Activated naive CD8-positive, alpha-beta T cell treated with anti-CD3 and anti-CD28 coated beads, Interleukin-2, amount 10 ng/mL, durations not matched to agents 7 days and 5 days (primary cell): ENCODE measurements around the gene GPER1. TPM values are rescaled to one million over a fixed set of nuclear protein-coding genes. Genes with fewer than 3 reads are reported as not detected.
A peak's percentile ranks its signal among the peaks of the same experiment; 100 is the strongest.
"Not testable (repeated sequence)": the region's sequence is repeated elsewhere in the genome, so short reads cannot be mapped to it uniquely, and the experiment has no call there.

Source experiments
- ATAC-seq: fragments of 150-1000 bp; cut with Tn5 transposase; one replicate; pipeline ENCODE4 v1.10.0; 2021; ENCODE audit warnings: low read depth, moderate library complexity
- POLR2A ChIA-PET: fragments of 350-600 bp; sonication (Branson Sonifier 250); formaldehyde crosslinking; loops from one replicate; lab custom pipeline; 2021; ENCODE audit warnings: antibody characterized with exemption; lab: Charles Lee
- DNase-seq: peaks from one replicate; pipeline ENCODE4 v3.0.0; 2021
- H3K27ac Mint-ChIP-seq: one replicate; pipeline ENCODE4 v1.8.0; 2022; ENCODE audit warnings: mild to moderate bottlenecking, mixed read lengths
- H3K27me3 Mint-ChIP-seq: one replicate; pipeline ENCODE4 v1.8.0; 2022; ENCODE audit warnings: mild to moderate bottlenecking, moderate library complexity, mixed read lengths
- H3K36me3 Mint-ChIP-seq: one replicate; pipeline ENCODE4 v1.8.0; 2021; ENCODE audit warnings: mild to moderate bottlenecking, mixed read lengths
- H3K4me1 Mint-ChIP-seq: one replicate; pipeline ENCODE4 v1.8.0; 2021; ENCODE audit warnings: mixed read lengths
- H3K4me3 Mint-ChIP-seq: one replicate; pipeline ENCODE4 v1.8.0; 2022; ENCODE audit warnings: mild to moderate bottlenecking, moderate library complexity, mixed read lengths
- H3K9me3 Mint-ChIP-seq: one replicate; pipeline ENCODE4 v1.8.0; 2021; ENCODE audit warnings: mixed read lengths
- total RNA-seq, 2 experiments: library from RNA; stranded (reverse); gene quantifications; one replicate each; pipeline ENCODE4 v1.2.3, GENCODE V29; 2021

The GPER1 gene
- total RNA-seq, 2 experiments from 2014 or later = 0.19 to 0.26 TPM

DNA sequence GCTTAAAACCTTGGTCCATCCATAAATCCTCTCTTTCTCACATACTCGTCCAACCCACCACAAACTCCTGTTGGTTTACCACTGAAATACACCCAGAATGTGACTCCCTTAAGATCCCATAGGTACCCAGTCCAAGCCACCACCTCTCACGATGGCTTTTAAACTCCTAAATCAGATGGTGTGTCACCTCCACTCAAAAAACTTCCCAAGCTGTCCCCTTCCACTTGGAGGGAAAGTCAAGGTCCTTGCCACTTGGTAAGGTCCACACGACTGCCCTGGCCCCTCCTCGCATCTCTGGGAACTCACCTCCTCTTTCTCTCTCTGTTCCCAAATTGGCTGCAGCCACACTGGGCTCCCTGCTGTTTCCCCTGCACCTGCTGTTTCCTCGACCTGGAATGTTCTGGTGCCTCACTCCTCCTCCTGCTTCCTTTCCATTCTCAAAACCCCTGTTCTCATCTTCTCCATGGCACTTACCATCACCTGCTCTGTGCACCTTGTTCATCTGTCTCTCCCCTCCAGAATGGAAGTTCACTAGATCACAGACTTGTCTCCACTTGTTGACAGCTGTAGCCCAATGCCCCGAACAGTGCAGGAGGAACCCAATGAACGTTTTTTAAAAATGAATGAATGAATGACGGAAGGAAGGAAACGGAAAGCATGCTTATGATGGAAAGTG, 49.1 kb downstream of the GPER1 start:
- H3K27me3 Mint-ChIP-seq = no peaks in the 10 kb centered on the region
- no peak for ATAC-seq
- peaks cover 5% of the 10 kb centered on the region for H3K36me3 Mint-ChIP-seq
- H3K27ac Mint-ChIP-seq = peak overlapping the region; percentile 73
- no peaks in the 10 kb centered on the region for H3K9me3 Mint-ChIP-seq
- POLR2A ChIA-PET = interaction anchor here (1.7 to 2.5 kb wide), 3 partner anchors 15 to 33 kb away, joined by 6 to 21 read pairs (median 7); partner anchors contain the start of gene ZFAND2A
- H3K4me3 Mint-ChIP-seq = peak overlapping the region; percentile 79
- no peak for DNase-seq
- peaks cover 12% of the 10 kb centered on the region for H3K4me1 Mint-ChIP-seq

DNA sequence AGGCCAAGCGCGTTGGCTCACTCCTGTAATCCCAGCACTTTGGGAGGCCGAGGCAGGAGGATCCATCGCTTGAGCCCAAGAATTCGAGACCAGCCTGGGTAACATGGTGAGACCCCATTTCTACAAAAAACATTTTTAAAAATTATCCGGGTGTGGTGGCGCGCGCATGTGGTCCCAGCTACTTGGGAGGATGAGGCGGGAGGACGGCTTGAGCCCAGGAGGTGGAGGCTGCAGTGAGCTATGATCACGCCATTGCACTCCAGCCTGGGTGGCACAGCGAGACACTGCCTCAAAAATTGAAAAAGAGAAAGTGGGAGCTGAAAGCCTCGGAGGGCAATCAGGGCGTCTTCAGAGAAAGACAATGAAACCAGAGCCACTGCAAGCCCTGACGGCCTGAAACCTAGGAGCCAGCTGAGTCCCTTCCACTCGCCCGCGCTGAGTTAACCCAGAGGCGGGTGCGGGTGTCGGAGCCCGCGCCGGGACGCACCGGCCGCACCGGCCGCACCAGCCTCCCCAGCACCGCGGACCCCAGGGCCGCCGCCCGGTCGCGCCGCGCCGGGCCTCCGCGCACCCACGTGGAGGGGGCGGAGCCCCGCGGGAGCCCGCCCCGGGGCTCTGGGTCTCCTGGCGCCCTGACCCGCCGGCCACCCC, 49.7 kb downstream of the GPER1 start:
- Mint-ChIP-seq H3K27me3 (no peaks in the 10 kb centered on the region), H3K4me1 (peaks cover 12% of the 10 kb centered on the region), H3K4me3 (peak overlapping the region; percentile 91), H3K9me3 (no peaks in the 10 kb centered on the region), H3K27ac (peak overlapping the region; percentile 90), H3K36me3 (peaks cover 4% of the 10 kb centered on the region)
- POLR2A ChIA-PET = interaction anchor here (1.0 to 2.5 kb wide), 6 partner anchors 14 to 64 kb away, joined by 3 to 21 read pairs (median 5); partner anchors contain the start of gene ZFAND2A
- DNase-seq (no peak), ATAC-seq (peak; percentile 74)

DNA sequence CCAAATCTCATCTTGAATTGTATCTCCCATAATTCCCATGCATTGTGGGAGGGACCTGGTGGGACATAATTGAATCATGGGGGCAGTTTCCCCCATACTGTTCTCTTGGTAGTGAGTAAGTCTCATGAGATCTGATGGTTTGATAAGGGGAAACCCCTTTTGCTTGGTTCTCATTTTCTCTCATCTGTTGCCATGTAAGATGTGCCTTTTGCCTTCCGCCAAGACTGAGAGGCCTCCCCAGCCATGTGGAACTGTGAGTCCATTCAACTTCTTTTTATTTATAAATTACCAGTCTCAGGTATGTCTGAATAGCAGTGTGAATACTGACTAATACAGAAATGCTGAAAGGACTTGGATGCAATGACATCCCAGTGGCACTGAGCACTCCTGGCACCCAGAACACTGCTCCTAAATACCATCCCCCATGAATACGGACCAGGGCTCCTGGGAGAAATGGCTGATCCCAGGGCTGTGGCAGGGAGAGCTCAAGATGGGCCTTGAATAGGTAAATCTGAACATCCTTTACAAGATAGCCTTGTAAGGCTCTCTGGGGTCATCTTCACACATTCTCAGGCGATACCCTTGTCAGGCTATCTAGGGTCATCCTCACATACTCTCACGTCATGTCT, 52.7 kb downstream of the GPER1 start:
- no peaks in the 10 kb centered on the region for H3K27me3 Mint-ChIP-seq
- no peaks in the 10 kb centered on the region for H3K36me3 Mint-ChIP-seq
- DNase-seq (no peak), ATAC-seq (no peak)
- peaks cover 11% of the 10 kb centered on the region for H3K4me1 Mint-ChIP-seq
- POLR2A ChIA-PET = interaction anchor here (0.7 kb wide), 1 partner anchor 15 kb away, joined by 4 read pairs; no protein-coding TSS in a partner anchor
- no peak overlapping the region for H3K27ac Mint-ChIP-seq
- no peak overlapping the region for H3K4me3 Mint-ChIP-seq
- H3K9me3 Mint-ChIP-seq = no peaks in the 10 kb centered on the region

DNA sequence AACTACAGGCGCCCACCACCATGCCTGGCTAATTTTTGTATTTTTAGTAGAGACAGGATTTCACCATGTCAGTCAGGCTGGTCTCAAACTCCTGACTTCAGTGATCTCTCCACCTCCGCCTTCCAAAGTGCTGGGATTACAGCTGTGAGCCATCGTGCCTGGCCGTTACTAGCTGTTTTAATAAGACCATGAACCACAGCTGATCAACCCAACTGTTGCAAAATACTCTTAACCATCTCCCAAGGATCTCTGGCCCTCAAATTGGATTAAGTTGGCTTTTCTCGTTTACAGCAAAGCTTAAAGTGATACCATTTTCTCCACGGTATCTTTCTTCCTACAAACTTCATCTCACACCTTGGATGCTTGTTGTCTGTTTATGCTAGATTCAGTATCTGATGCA, 53.7 kb downstream of the GPER1 start:
- DNase-seq (no peak), ATAC-seq (no peak)
- peaks cover 9% of the 10 kb centered on the region for H3K4me1 Mint-ChIP-seq
- no peaks in the 10 kb centered on the region for H3K27me3 Mint-ChIP-seq
- POLR2A ChIA-PET = no interaction called here
- no peak overlapping the region for H3K4me3 Mint-ChIP-seq
- H3K9me3 Mint-ChIP-seq = no peaks in the 10 kb centered on the region
- H3K27ac Mint-ChIP-seq = no peak overlapping the region
- no peaks in the 10 kb centered on the region for H3K36me3 Mint-ChIP-seq

DNA sequence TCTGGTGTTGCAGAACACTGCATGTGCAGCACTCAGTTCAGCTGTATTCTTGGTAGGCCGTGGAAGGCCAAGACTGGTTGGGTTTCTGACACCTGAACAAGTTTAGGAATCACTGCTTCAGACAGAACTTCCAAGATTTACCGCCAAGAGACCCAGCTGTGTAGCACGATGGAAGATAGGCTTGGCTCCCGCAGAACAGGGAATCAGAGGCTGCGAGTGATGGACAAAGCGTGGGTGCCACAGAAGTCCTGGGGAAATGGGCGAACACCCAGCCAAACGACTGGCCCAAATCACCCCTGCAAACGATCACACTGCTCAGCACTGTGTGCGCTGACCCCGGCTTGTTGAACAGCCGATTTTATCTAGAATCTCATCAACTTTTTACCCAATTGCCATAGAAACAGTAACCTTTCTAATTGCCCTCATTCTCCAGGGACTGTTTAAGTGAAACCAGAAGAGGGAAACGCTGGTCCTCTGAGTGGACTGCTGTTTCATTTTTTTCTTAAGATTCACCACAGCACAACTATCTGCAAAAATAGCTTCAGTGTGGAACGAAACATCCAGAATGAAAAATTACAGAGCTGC, 54.2 kb downstream of the GPER1 start:
- Mint-ChIP-seq H3K4me3 (no peak overlapping the region), H3K27me3 (no peaks in the 10 kb centered on the region), H3K4me1 (peaks cover 4% of the 10 kb centered on the region), H3K27ac (no peak overlapping the region), H3K9me3 (no peaks in the 10 kb centered on the region), H3K36me3 (no peaks in the 10 kb centered on the region)
- POLR2A ChIA-PET = no interaction called here
- ATAC-seq (no peak), DNase-seq (no peak)

DNA sequence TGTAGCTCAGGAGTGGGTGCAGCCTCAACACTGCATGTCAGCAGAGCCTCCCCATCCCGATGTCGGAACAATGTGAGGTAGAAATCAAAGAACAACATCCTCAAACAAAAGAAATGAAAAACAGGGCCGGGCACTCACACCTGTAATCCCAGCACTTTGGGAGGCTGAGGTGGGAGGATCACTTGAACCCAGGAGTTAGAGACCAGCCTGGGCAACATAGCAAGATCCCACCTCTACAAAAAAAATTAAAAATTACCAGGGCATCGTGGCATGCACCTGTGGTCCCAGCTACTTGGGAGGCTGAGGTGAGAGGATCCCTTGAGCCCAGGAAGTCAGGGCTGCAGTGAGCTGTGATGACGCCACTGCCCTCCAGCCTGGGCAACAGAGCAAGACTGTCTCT, 55.1 kb downstream of the GPER1 start:
- POLR2A ChIA-PET, H3K27ac Mint-ChIP-seq, H3K36me3 Mint-ChIP-seq, H3K4me3 Mint-ChIP-seq, H3K9me3 Mint-ChIP-seq, H3K4me1 Mint-ChIP-seq, ATAC-seq, H3K27me3 Mint-ChIP-seq, DNase-seq: not testable (repeated sequence)

Other genes with a start within 250 kb of the GPER1 start
- 10 to 100 TPM; 44.1 to 44.7 TPM for gene GET4, start 211.6 kb upstream of the GPER1 start, total RNA-seq
- gene ADAP1, start 133.4 kb upstream of the GPER1 start, total RNA-seq = 10 to 100 TPM; 25.0 to 29.8 TPM
- gene COX19, start 112.6 kb upstream of the GPER1 start, total RNA-seq = 10 to 100 TPM; 26.2 to 29.3 TPM
- gene CYP2W1, start 104.9 kb upstream of the GPER1 start, total RNA-seq = not detected
- 1 to 10 TPM; 2.1 to 4.1 TPM for gene GPR146, start 43.6 kb upstream of the GPER1 start, total RNA-seq
- 10 to 100 TPM; 31.3 to 33.2 TPM for gene ZFAND2A, start 72.1 kb downstream of the GPER1 start, total RNA-seq
- not detected for gene UNCX, start 144.8 kb downstream of the GPER1 start, total RNA-seq